HUES64 (cell line): ENCODE measurements around the gene SYDE1.

Experiments
- H3K27ac ChIP-seq: 2 replicates; pipeline ENCODE4 v1.7.0; 2013; ENCODE audit warnings: low read depth, low read length, inconsistent platforms
- H3K27me3 ChIP-seq: 2 replicates; pipeline ENCODE4 v1.6.1; 2013; ENCODE audit warnings: mild to moderate bottlenecking, low read length; ENCODE audit not compliant: insufficient read depth
- H3K36me3 ChIP-seq: 2 replicates; pipeline ENCODE4 v1.6.1; 2013; ENCODE audit warnings: mild to moderate bottlenecking, low read length; ENCODE audit not compliant: insufficient read depth
- H3K4me1 ChIP-seq: 2 replicates; pipeline ENCODE4 v1.6.1; 2013; ENCODE audit warnings: mild to moderate bottlenecking, low read length, moderate library complexity; ENCODE audit not compliant: insufficient read depth
- H3K4me3 ChIP-seq: 2 replicates; pipeline ENCODE4 v1.5.1; 2013; ENCODE audit warnings: mild to moderate bottlenecking, low read length, moderate library complexity
- H3K9ac ChIP-seq: 2 replicates; pipeline ENCODE4 v1.6.1; 2013; ENCODE audit warnings: mild to moderate bottlenecking, low read depth, low read length
- H3K9me3 ChIP-seq: 2 replicates; pipeline ENCODE4 v1.6.1; 2013; ENCODE audit warnings: low read depth, low read length; ENCODE audit not compliant: insufficient read depth
- WGBS: fragments of 150-250, 120-280 bp; methylation state at CpG from one replicate; pipeline ENCODE4 v1.1.7; 2013; ENCODE audit warnings: missing lambda C conversion rate; 5-methylcytosine and 5-hydroxymethylcytosine counted together

SYDE1 gene

DNA sequence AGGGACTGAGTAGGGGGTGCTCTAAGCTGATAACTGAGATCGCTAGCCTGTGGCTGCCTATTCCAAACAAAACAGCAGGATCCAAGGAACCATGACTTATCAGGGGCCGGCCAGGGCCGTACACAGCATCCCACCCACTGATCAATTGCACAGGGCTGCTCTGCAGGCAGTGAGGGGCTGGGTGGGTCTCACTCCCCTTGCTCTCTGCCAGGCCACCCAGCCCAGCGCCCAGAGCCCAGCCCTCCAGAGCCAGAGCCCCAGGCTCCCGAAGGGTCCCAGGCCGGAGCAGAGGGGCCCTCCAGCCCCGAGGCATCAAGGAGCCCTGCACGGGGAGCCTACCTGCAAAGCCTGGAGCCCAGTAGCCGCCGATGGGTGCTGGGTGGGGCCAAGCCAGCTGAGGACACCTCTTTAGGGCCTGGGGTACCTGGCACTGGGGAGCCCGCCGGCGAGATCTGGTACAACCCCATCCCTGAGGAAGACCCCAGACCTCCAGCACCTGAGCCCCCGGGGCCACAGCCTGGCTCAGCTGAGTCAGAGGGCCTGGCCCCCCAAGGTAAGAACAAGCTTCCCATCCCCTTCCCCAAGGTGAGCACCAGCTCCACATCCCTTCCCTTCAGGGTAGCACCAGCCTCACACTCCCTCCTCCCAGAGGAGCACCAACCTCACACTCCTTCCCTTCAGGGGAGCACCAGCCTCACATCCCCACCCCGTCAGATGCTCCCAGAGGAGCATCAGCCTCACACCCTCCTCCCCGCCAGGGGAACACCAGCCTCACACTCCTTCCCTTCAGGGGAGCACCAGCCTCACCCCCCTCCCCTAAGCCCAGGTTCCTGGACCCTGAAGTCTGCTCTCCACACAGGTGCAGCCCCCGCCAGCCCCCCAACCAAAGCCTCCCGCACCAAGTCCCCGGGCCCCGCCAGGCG lies 1.9 kb downstream of the SYDE1 start:
- Histone ChIP-seq H3K9ac (no peak overlapping the region), H3K27ac (no peak overlapping the region)
- whole genome bisulfite sequencing: 93% methylated on average over 21 of the region's 21 CpGs

DNA sequence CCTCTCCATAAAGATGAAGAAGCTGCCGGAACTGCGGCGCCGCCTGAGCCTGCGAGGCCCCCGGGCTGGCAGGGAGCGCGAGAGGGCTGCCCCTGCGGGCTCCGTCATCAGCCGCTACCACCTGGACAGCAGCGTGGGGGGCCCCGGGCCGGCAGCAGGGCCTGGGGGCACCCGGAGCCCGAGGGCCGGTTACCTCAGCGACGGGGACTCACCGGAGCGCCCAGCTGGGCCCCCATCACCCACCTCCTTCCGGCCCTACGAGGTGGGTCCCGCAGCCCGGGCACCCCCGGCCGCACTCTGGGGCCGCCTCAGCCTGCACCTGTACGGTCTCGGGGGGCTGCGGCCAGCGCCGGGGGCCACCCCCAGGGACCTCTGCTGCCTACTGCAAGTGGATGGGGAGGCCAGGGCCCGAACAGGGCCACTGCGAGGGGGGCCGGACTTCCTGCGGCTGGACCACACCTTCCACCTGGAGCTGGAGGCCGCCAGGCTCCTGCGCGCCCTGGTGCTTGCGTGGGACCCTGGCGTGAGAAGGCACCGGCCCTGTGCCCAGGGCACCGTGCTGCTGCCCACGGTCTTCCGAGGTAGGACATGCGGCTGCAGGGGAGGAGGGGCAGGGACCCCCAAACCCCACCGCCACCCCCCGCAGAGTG lies 2.7 kb downstream of the SYDE1 start:
- 96% methylated on average over 49 of the region's 49 CpGs for WGBS
- H3K4me1 ChIP-seq: peaks cover 9% of the 10 kb centered on the region
- H3K36me3 ChIP-seq: peaks cover 55% of the 10 kb centered on the region
- H3K4me3 ChIP-seq: no peak overlapping the region
- no peak overlapping the region for H3K9ac ChIP-seq
- no peaks in the 10 kb centered on the region for H3K9me3 ChIP-seq
- no peaks in the 10 kb centered on the region for H3K27me3 ChIP-seq
- no peak overlapping the region for H3K27ac ChIP-seq

More for the DNA sequence above, 1.9 kb downstream of the SYDE1 start:
- 0 out of 2 replicates have a peak, but pooled peaks cover 2% of the 10 kb centered on the region for H3K9me3 ChIP-seq
- H3K36me3 ChIP-seq: peaks cover 49% of the 10 kb centered on the region
- peak overlapping the region; percentile 67; the same call in 1 of the 2 replicates for H3K4me3 ChIP-seq
- H3K27me3 ChIP-seq: no peaks in the 10 kb centered on the region
- H3K4me1 ChIP-seq: peaks cover 9% of the 10 kb centered on the region

DNA sequence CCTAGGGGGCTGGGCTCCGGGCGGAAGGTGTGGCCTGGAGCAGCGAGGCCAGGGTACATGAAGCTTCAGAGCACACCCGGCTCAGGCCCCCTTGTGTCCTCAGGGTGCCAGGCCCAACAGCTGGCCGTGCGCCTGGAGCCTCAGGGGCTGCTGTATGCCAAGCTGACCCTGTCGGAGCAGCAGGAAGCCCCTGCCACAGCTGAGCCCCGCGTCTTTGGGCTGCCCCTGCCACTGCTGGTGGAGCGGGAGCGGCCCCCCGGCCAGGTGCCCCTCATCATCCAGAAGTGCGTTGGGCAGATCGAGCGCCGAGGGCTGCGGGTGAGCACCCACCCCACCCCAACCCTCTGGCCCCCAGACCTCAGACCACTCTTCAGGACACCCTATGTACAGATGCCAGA lies 3.2 kb downstream of the SYDE1 start:
- 96% methylated on average over 17 of the region's 17 CpGs for WGBS
- Histone ChIP-seq H3K9ac (no peak overlapping the region), H3K9me3 (no peaks in the 10 kb centered on the region), H3K27me3 (no peaks in the 10 kb centered on the region), H3K4me1 (peaks cover 9% of the 10 kb centered on the region), H3K36me3 (peaks cover 61% of the 10 kb centered on the region), H3K27ac (no peak overlapping the region), H3K4me3 (no peak overlapping the region)

DNA sequence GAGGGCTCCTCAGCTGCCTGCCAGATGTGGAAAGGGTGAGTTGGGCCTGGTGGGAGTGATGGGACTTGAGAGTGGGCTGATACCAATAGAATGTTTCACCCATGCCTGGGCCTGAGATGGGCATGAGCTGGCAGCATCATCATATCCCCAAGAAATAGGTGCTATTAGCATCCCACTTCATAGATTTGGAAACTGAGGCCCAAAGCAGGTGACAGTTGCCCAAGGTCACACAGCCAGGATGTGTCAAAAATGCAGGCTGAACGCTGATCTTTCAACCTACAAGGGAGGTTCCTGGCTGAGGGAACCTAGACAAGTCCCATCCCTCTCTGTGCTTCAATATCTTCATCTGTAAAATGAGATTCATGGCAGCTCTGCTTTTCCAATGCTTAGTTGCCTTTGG lies 4.6 kb downstream of the SYDE1 start:
- Histone ChIP-seq H3K27me3 (no peaks in the 10 kb centered on the region), H3K36me3 (peaks cover 74% of the 10 kb centered on the region), H3K9ac (no peak overlapping the region), H3K4me3 (no peak overlapping the region), H3K27ac (no peak overlapping the region), H3K9me3 (no peaks in the 10 kb centered on the region), H3K4me1 (peaks cover 9% of the 10 kb centered on the region)
- 89% methylated on average over 1 of the region's 1 CpG for WGBS

DNA sequence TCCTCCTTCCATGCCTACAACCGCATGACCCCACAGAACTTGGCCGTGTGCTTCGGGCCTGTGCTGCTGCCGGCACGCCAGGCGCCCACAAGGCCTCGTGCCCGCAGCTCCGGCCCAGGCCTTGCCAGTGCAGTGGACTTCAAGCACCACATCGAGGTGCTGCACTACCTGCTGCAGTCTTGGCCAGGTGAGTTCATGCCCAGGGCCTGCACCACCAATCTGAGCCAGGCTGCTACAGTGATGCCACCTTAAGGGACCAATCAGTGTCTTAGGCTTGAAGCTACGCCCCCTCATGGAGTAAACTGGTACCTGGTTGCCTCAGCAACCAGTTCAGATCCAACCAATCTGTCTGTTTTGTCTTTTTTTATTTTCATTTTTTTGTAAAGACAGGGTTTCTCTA lies 5.2 kb downstream of the SYDE1 start:
- Histone ChIP-seq H3K27me3 (no peaks in the 10 kb centered on the region), H3K9me3 (no peaks in the 10 kb centered on the region), H3K4me1 (peaks cover 9% of the 10 kb centered on the region), H3K4me3 (no peak overlapping the region), H3K9ac (no peak overlapping the region), H3K27ac (no peak overlapping the region), H3K36me3 (peaks cover 80% of the 10 kb centered on the region)
- WGBS: 93% methylated on average over 11 of the region's 11 CpGs

DNA sequence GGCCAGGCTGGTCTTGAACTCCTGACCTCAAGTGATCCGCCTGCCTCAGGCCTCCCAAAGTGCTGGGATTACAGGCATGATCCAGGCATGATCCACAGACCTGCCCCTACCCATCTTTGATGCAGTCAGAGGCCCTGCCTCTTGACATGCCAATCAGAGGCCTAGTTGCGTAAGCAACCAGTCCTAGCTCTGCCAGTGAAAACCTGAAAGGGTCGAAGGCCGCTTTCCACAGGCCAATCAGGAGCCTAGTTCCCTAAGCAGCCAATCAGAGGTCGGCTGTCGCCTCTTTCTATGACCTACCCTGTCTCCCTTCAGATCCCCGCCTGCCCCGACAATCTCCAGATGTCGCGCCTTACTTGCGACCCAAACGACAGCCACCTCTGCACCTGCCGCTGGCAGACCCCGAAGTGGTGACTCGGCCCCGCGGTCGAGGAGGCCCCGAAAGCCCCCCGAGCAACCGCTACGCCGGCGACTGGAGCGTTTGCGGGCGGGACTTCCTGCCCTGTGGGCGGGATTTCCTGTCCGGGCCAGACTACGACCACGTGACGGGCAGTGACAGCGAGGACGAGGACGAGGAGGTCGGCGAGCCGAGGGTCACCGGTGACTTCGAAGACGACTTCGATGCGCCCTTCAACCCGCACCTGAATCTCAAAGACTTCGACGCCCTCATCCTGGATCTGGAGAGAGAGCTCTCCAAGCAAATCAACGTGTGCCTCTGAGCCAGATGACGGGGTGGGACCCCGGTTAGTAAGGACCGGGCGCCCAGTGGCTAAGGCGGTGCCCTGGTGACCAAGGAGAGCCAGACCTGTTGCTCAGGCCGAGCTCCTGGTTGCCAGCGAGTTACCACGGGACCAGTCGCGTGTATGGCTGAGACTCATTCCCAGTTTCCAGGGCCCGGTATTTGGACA lies 6.3 kb downstream of the SYDE1 start:
- Histone ChIP-seq H3K27ac (no peak overlapping the region), H3K27me3 (no peaks in the 10 kb centered on the region), H3K9ac (no peak overlapping the region), H3K4me3 (no peak overlapping the region), H3K9me3 (no peaks in the 10 kb centered on the region), H3K4me1 (peaks cover 2% of the 10 kb centered on the region), H3K36me3 (peaks cover 91% of the 10 kb centered on the region)
- WGBS: 94% methylated on average over 58 of the region's 58 CpGs

DNA sequence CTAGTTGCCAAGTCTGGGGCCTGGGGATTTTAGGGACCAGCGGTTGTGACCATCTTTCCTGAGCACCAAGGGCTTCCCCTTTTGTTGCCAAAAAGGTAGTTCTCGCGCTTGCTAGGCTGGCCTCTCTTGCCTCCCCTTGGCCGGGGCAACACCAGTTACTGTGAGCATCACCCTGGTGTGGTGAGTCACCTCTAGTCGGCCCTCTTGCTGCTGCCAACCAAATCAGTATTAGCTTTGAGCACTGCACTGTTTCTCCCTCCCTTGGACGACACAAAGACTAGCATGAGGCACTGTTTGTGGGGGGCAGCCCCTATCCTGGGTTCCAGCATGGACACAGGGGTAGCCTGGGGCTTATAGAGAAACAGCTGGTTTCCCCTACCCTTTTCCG lies 6.9 kb downstream of the SYDE1 start:
- H3K4me1 ChIP-seq: no peaks in the 10 kb centered on the region
- no peaks in the 10 kb centered on the region for H3K27me3 ChIP-seq
- no peak overlapping the region for H3K9ac ChIP-seq
- peaks cover 96% of the 10 kb centered on the region for H3K36me3 ChIP-seq
- H3K27ac ChIP-seq: no peak overlapping the region
- no peak overlapping the region for H3K4me3 ChIP-seq
- WGBS: 92% methylated on average over 7 of the region's 7 CpGs
- H3K9me3 ChIP-seq: 0 out of 2 replicates have a peak, but pooled peaks cover 3% of the 10 kb centered on the region

DNA sequence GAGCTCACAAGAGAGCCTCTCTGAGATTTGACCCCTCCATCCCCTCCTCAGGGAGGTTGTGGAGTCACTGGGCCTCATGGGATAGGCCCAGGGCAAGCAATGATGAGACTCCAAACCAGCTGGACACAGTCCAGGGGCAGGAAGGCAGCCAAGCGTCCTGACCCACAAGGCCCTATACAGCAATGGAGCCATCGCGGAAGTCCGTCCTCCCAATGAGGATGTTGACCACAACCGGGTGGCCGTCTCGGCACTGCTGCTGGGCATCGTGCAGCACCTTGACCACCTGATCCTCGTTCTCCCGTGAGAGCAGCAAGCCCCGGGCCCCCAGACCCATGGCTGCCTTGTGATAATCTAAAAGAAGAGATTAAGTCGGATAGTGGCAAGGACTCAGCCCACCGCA lies 7.9 kb downstream of the SYDE1 start:
- Histone ChIP-seq H3K27me3 (no peaks in the 10 kb centered on the region), H3K27ac (no peak overlapping the region), H3K4me3 (no peak overlapping the region), H3K9me3 (0 out of 2 replicates have a peak, but pooled peaks cover 3% of the 10 kb centered on the region), H3K36me3 (peaks cover 98% of the 10 kb centered on the region), H3K9ac (no peak overlapping the region), H3K4me1 (no peaks in the 10 kb centered on the region)
- WGBS: 93% methylated on average over 13 of the region's 13 CpGs

DNA sequence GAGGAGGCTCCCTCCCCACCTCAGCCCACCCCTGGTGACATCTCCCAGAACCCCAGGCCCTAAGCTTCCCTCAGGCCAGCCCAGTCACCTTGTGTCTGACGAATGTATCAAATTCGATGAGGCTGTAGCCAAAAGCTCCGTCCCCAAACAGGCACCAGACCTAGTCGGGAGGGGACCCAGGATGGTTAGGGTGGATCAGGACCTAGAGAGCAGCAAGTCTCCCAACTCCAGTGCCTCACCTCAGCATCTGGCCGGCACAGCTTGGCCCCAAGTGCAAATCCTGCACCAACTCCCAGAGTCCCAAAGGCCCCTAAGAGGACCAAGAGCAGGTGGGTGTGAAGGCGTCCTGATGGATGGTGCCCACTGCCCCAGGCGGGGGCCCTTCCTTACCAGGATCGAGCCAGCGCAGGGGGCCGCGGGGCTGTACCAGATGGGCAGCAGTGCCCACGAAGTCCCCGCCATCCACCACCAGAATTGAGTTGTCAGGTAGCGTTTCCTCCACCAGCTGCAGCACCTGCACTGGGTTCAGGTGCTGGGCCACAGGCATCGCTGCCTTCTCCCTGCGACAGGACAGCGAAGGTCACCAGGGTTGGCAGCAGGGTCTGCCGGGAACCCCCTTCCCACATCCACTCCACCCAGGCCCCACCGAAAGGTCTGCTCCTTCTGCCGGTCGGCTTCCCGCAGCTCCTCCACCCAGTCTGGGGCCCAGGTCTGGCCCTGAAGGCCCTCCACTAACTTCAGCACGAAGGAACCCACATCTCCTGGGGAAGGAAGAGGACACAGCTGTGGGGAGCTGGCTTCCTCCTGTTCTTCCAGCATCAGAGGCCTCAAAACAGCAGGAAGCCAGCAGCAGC lies 8.8 kb downstream of the SYDE1 start:
- Histone ChIP-seq H3K27me3 (no peaks in the 10 kb centered on the region), H3K4me1 (no peaks in the 10 kb centered on the region), H3K4me3 (no peak overlapping the region), H3K27ac (no peak overlapping the region), H3K9me3 (0 out of 2 replicates have a peak, but pooled peaks cover 3% of the 10 kb centered on the region), H3K9ac (no peak overlapping the region), H3K36me3 (peaks cover 97% of the 10 kb centered on the region)
- 88% methylated on average over 23 of the region's 23 CpGs for WGBS

DNA sequence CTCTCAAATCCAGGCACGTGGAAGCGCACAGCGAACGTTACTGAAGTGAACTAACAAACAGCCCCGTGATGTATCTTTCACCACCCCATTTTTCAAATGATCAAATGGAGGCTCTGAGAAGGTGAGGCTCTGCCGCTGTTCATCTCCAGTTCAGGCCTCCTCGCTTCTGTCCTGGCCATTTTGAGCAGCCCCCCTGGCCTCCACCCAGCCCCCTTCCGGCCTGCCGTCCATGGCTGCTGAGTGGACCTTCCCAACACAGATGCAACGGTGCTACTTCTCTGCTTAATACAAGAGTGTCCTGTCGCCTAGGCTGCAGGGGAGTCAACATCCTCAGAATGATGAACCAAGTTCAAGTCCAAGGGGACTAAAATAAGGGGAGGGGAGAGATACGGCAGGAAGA lies 9.7 kb downstream of the SYDE1 start:
- Histone ChIP-seq H3K36me3 (peaks cover 93% of the 10 kb centered on the region), H3K27me3 (no peaks in the 10 kb centered on the region), H3K27ac (no peak overlapping the region), H3K4me3 (no peak overlapping the region), H3K4me1 (no peaks in the 10 kb centered on the region), H3K9me3 (0 out of 2 replicates have a peak, but pooled peaks cover 3% of the 10 kb centered on the region), H3K9ac (no peak overlapping the region)
- 94% methylated on average over 12 of the region's 12 CpGs for WGBS
